Measurements from ENCODE around the gene WDR77. TPM values are rescaled to one million over a fixed set of nuclear protein-coding genes. Genes with fewer than 3 reads are reported as not detected.

The WDR77 gene
- total and polyA plus RNA-seq, 2 donors (not counting 1 experiment from before 2014, with no cell fraction given), result 21.8 to 62.0 TPM

- Histone ChIP-seq H3K36me3 (ENCODE audit: control insufficient read depth, insufficient read depth, low read length) (no peaks in the 10 kb centered on the region), H3K27me3 (ENCODE audit: control insufficient read depth, insufficient read depth, low read length) (no peaks in the 10 kb centered on the region), H3K27ac (ENCODE audit: insufficient read depth, low read length) (no peak overlapping the region), H3K9ac (ENCODE audit: insufficient read depth, low read length) (no peak overlapping the region), H3K9me3 (ENCODE audit: control insufficient read depth, insufficient read depth, low read depth, low read length) (no peaks in the 10 kb centered on the region), H3K79me2 (ENCODE audit: control insufficient read depth, insufficient read depth, low read length) (no peaks in the 10 kb centered on the region), H3K4me1 (ENCODE audit: control insufficient read depth, extremely low read depth, insufficient read depth, low read length) (no peaks in the 10 kb centered on the region), H2AFZ (ENCODE audit: low read length) (no peak overlapping the region), H4K20me1 (ENCODE audit: control insufficient read depth, extremely low read depth, insufficient read depth, low read length) (no peaks in the 10 kb centered on the region), H3K4me3 (replicated peaks in 1 of 4; ENCODE audit: control extremely low read depth in 1 of 4, insufficient read depth in 1 of 4, low read depth in 3 of 4, low read length in 4 of 4) (no peak overlapping the region), H3K4me2 (ENCODE audit: extremely low read depth, insufficient read depth, low read length) (no peak overlapping the region)
- TF ChIP-seq CTCF (conservative IDR thresholded peaks at IDR 0.05 in 1 of 2, IDR thresholded peaks at IDR 0.05 in 1 of 2; ENCODE audit: low read depth in 1 of 2, low read length in 2 of 2) (no peak), EZH2 (IDR thresholded peaks at IDR 0.05; ENCODE audit: low read length, missing control alignments) (no peak)
- no peak for DNase-seq (ENCODE audit: low read depth in 2 of 2)
Observed at GRCh38 chr1:111474106-111474505, 25.1 kb upstream of the WDR77 start.

GRCh38 chr1:111471538-111471937, 22.5 kb upstream of the WDR77 start:
- Histone ChIP-seq H3K4me3 (replicated peaks in 1 of 4; ENCODE audit: control extremely low read depth in 1 of 4, insufficient read depth in 1 of 4, low read depth in 3 of 4, low read length in 4 of 4) (no peak overlapping the region), H3K27ac (ENCODE audit: insufficient read depth, low read length) (no peak overlapping the region), H3K9me3 (ENCODE audit: control insufficient read depth, insufficient read depth, low read depth, low read length) (no peaks in the 10 kb centered on the region), H3K79me2 (ENCODE audit: control insufficient read depth, insufficient read depth, low read length) (no peaks in the 10 kb centered on the region), H3K9ac (ENCODE audit: insufficient read depth, low read length) (no peak overlapping the region), H3K4me1 (ENCODE audit: control insufficient read depth, extremely low read depth, insufficient read depth, low read length) (no peaks in the 10 kb centered on the region), H4K20me1 (ENCODE audit: control insufficient read depth, extremely low read depth, insufficient read depth, low read length) (no peaks in the 10 kb centered on the region), H2AFZ (ENCODE audit: low read length) (no peak overlapping the region), H3K4me2 (ENCODE audit: extremely low read depth, insufficient read depth, low read length) (no peak overlapping the region), H3K27me3 (ENCODE audit: control insufficient read depth, insufficient read depth, low read length) (no peaks in the 10 kb centered on the region), H3K36me3 (ENCODE audit: control insufficient read depth, insufficient read depth, low read length) (no peaks in the 10 kb centered on the region)
- TF ChIP-seq EZH2 (IDR thresholded peaks at IDR 0.05; ENCODE audit: low read length, missing control alignments), result no peak
- no peak for TF ChIP-seq CTCF (conservative IDR thresholded peaks at IDR 0.05 in 1 of 2, IDR thresholded peaks at IDR 0.05 in 1 of 2; ENCODE audit: low read depth in 1 of 2, low read length in 2 of 2)
- DNase-seq (ENCODE audit: low read depth in 2 of 2), result no peak

GRCh38 chr1:111471012-111471411, 22.0 kb upstream of the WDR77 start:
- Histone ChIP-seq H3K79me2 (ENCODE audit: control insufficient read depth, insufficient read depth, low read length) (no peaks in the 10 kb centered on the region), H3K9ac (ENCODE audit: insufficient read depth, low read length) (no peak overlapping the region), H2AFZ (ENCODE audit: low read length) (no peak overlapping the region), H3K27me3 (ENCODE audit: control insufficient read depth, insufficient read depth, low read length) (no peaks in the 10 kb centered on the region), H3K4me1 (ENCODE audit: control insufficient read depth, extremely low read depth, insufficient read depth, low read length) (no peaks in the 10 kb centered on the region), H3K9me3 (ENCODE audit: control insufficient read depth, insufficient read depth, low read depth, low read length) (no peaks in the 10 kb centered on the region), H3K4me2 (ENCODE audit: extremely low read depth, insufficient read depth, low read length) (no peak overlapping the region), H4K20me1 (ENCODE audit: control insufficient read depth, extremely low read depth, insufficient read depth, low read length) (no peaks in the 10 kb centered on the region), H3K27ac (ENCODE audit: insufficient read depth, low read length) (no peak overlapping the region), H3K4me3 (replicated peaks in 1 of 4; ENCODE audit: control extremely low read depth in 1 of 4, insufficient read depth in 1 of 4, low read depth in 3 of 4, low read length in 4 of 4) (no peak overlapping the region), H3K36me3 (ENCODE audit: control insufficient read depth, insufficient read depth, low read length) (no peaks in the 10 kb centered on the region)
- no peak for DNase-seq (ENCODE audit: low read depth in 2 of 2)
- no peak for TF ChIP-seq EZH2 (IDR thresholded peaks at IDR 0.05; ENCODE audit: low read length, missing control alignments)
- no peak for TF ChIP-seq CTCF (conservative IDR thresholded peaks at IDR 0.05 in 1 of 2, IDR thresholded peaks at IDR 0.05 in 1 of 2; ENCODE audit: low read depth in 1 of 2, low read length in 2 of 2)
